Panc1 (cell line): Measurements from ENCODE around the gene PRM2. TPM values are rescaled to one million over a fixed set of nuclear protein-coding genes. Genes with fewer than 3 reads are reported as not detected.

Experiments
- ATAC-seq: fragments of 200-7000 bp; cut with Tn5 transposase; 2 replicates; pipeline ENCODE4 v1.9.1; 2020; ENCODE audit warnings: mild to moderate bottlenecking, moderate library complexity
- BruUV-seq: library from RNA; stranded (reverse); fragments of 400-500 nt; replicated peaks from 2 replicates; lab custom pipeline; 2021; lab: Mats Ljungman, UMichigan
- CTCF ChIA-PET: fragments of 300-600 bp; sonication (Branson Sonifier 250); formaldehyde crosslinking; loops from one replicate; lab custom pipeline; 2022; ENCODE audit warnings: antibody characterized with exemption; lab: Charles Lee
- POLR2A ChIA-PET: fragments of 300-600 bp; sonication (Branson Sonifier 250); formaldehyde crosslinking; loops from one replicate; lab custom pipeline; 2022; ENCODE audit warnings: antibody characterized with exemption; lab: Charles Lee
- DNase-seq: peaks from one replicate; pipeline ENCODE4 v3.0.0-alpha.2; 2010; ENCODE audit warnings: low read depth, low spot score
- H3K27ac ChIP-seq: 2 replicates; pipeline ENCODE4 v1.5.1; 2011; ENCODE audit warnings: mild to moderate bottlenecking, low read length, inconsistent platforms
- H3K27me3 ChIP-seq: fragments of 200-500 bp; sonication (Bioruptor generic); 2 replicates; pipeline ENCODE4 v1.6.0; 2014; ENCODE audit warnings: low read length, inconsistent platforms; ENCODE audit not compliant: control insufficient read depth, insufficient read depth
- H3K36me3 ChIP-seq: fragments of 200-500 bp; sonication (Bioruptor generic); 2 replicates; pipeline ENCODE4 v1.5.1; 2014; ENCODE audit warnings: inconsistent platforms, mild to moderate bottlenecking, low read length, moderate library complexity; ENCODE audit not compliant: control insufficient read depth, insufficient read depth
- H3K4me1 ChIP-seq: 2 replicates; pipeline ENCODE4 v1.5.1; 2011; ENCODE audit warnings: inconsistent platforms, mild to moderate bottlenecking, low read length, moderate library complexity; ENCODE audit not compliant: control insufficient read depth, insufficient read depth
- H3K4me3 ChIP-seq, 2 experiments: 2 replicates each; pipeline ENCODE4 v1.5.1; 2011 to 2012; ENCODE audit warnings: low read depth in 2 of 2, low read length in 2 of 2, mild to moderate bottlenecking in 2 of 2, inconsistent platforms in 1 of 2, moderate library complexity in 1 of 2
- H3K9me3 ChIP-seq: fragments of 200-500 bp; sonication (Bioruptor generic); 2 replicates; pipeline ENCODE4 v1.5.1; 2014; ENCODE audit warnings: low read depth, mild to moderate bottlenecking, inconsistent platforms, low read length, moderate library complexity; ENCODE audit not compliant: control insufficient read depth, insufficient read depth
- CTCF ChIP-seq: fragments of 450-650 bp; IDR thresholded peaks from 2 replicates; pipeline ENCODE4 v1.5.1; 2017; ENCODE audit warnings: mild to moderate bottlenecking
- POLR2AphosphoS5 ChIP-seq: IDR thresholded peaks from 2 replicates; pipeline ENCODE4 v1.6.1; 2012; ENCODE audit warnings: mild to moderate bottlenecking, low read depth, low read length, moderate library complexity
- REST ChIP-seq, 2 experiments: IDR thresholded peaks; 2 replicates each; pipeline ENCODE4 v1.6.1; 2011 to 2012; ENCODE audit warnings: low read depth in 2 of 2, control low read depth in 1 of 2, low read length in 1 of 2, mild to moderate bottlenecking in 1 of 2, moderate library complexity in 1 of 2; ENCODE audit not compliant: insufficient read depth in 1 of 2
- SIN3A ChIP-seq: IDR thresholded peaks from 2 replicates; pipeline ENCODE4 v1.6.1; 2012; ENCODE audit warnings: low read depth, mild to moderate bottlenecking, low read length, moderate library complexity, borderline replicate concordance; ENCODE audit not compliant: insufficient read depth
- TCF7L2 ChIP-seq: IDR thresholded peaks from 2 replicates; pipeline ENCODE4 v1.6.1; 2011; ENCODE audit warnings: mild to moderate bottlenecking, low read depth, low read length, inconsistent platforms
- in situ Hi-C: cut with HindIII; loops from 2 replicates; pipeline ENCODE4 v1.10.0; 2016; ENCODE audit warnings: low sequenced_read_pairs, low pct_unique_long_range_greater_than_20kb
- intact Hi-C: fragments of 100-400 bp; cut with micrococcal nuclease; formaldehyde crosslinking; loops from one replicate; pipeline ENCODE4 v1.10.0; 2022; ENCODE audit not compliant: unreplicated experiment
- total RNA-seq: library from RNA; stranded (reverse); gene quantifications from one replicate; pipeline ENCODE4 v1.2.1, GENCODE V29; 2021; ENCODE audit not compliant: unreplicated experiment

PRM2 gene
- total RNA-seq, 1 experiment from 2014 or later = not detected

GRCh38 chr16:11252482-11252931, 23.8 kb downstream of the PRM2 start:
- no peaks in the 10 kb centered on the region for H3K27me3 ChIP-seq
- H3K36me3 ChIP-seq = no peaks in the 10 kb centered on the region
- no TSS peak for BruUV-seq
- H3K4me1 ChIP-seq = peaks cover 8% of the 10 kb centered on the region; the same call in 1 of the 2 replicates
- ChIA-PET CTCF (no interaction called here), POLR2A (no interaction called here)
- H3K4me3 ChIP-seq = no peak overlapping the region
- no peaks in the 10 kb centered on the region for H3K9me3 ChIP-seq
- H3K27ac ChIP-seq = no peak overlapping the region
- in situ Hi-C loops = no loop called here
- intact Hi-C loops = no loop called here
- DNase-seq (no peak), ATAC-seq (no peak)
- TF ChIP-seq POLR2AphosphoS5 = no peak
- TF ChIP-seq TCF7L2 = no peak
- TF ChIP-seq CTCF = no peak
- TF ChIP-seq REST (IDR thresholded peaks at IDR 0.05; ENCODE audit: insufficient read depth in 1 of 2, low read depth in 2 of 2, low read length in 1 of 2) = no peak
- no peak for TF ChIP-seq SIN3A

DNA sequence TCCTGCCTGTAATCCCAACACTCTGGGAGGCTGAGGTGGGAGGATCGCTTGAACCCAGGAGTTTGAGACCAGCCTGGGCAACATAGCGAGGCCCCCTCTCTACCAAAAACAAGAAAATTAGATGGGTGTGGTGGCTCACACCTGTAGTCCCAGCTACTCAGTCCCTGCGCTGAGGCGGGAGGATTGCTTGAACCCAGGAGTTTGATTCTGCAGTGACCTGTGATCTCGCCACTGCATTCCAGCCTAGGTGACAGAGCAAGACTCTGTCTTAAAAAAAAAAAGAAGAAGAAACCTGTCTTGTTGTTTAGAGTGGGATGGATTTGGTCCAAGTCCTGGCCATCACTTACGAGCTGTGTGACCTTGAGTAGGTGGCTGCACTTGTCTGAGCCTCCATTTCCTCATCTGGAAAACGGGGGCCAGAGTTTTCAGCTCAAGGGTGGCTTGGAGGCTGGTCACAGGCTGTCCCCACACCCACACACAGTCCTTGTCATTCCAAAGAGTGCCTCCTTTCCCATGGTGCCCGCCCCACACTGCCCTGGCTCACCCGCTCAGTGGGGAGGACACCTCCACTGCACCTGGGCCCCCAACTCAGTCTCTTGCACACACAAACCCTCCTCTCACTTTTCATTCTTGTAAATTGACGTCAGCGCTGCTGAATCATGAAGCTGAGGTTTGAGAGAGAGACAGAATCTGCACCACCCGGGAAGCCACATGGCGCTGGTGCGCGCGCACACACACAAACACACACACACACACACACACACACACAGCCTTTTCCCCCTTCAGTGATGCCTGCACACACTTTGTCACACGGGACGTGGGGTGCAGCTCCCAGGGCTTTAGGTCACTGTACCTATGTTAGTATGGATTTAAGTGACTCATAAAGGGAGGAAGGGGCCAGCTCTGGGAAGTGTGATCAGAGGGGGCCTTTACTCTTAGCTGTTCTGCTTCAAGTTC, 24.5 kb downstream of the PRM2 start:
- no peak for TF ChIP-seq CTCF
- no peaks in the 10 kb centered on the region for H3K9me3 ChIP-seq
- intact Hi-C loops (no loop called here), in situ Hi-C loops (no loop called here)
- H3K27ac ChIP-seq = no peak overlapping the region
- ChIA-PET POLR2A (interaction anchor here (0.7 kb wide), 1 partner anchor 77 kb away, joined by 4 read pairs; no protein-coding TSS in a partner anchor), CTCF (interaction anchor here (0.6 kb wide), 1 partner anchor 298 kb away, joined by 11 read pairs; no protein-coding TSS in a partner anchor)
- H3K4me1 ChIP-seq = peaks cover 8% of the 10 kb centered on the region; the same call in 1 of the 2 replicates
- ATAC-seq (no peak), DNase-seq (no peak)
- no peaks in the 10 kb centered on the region for H3K36me3 ChIP-seq
- no TSS peak for BruUV-seq
- H3K4me3 ChIP-seq = no peak overlapping the region
- H3K27me3 ChIP-seq = no peaks in the 10 kb centered on the region
